Measurements from ENCODE around the gene RNF38.

GRCh38 chr9:36426348-36426747 lies 26.3 kb upstream of the RNF38 start:
- TF ChIP-seq CTCF (IDR thresholded peaks at IDR 0.05) (no peak), POLR2A (IDR thresholded peaks at IDR 0.05) (no peak)

Measured in lower leg skin (tissue), 3 donors.